NCI-H345 treated with DMSO at 0.1 percent for 48 hours (cell line): ENCODE data around the gene NINJ2.

ENCODE experiments used
- DNase-seq: peaks from one replicate; lab custom pipeline; 2025; ENCODE audit not compliant: unreplicated experiment; lab: John Stamatoyannopoulos, UW

Gene NINJ2

GRCh38 chr12:571795-572531, 91.3 kb downstream of the NINJ2 start:
- no peak for DNase-seq

- DNase-seq, result no peak
Measured at GRCh38 chr12:570921-571794, 92.1 kb downstream of the NINJ2 start.

DNA sequence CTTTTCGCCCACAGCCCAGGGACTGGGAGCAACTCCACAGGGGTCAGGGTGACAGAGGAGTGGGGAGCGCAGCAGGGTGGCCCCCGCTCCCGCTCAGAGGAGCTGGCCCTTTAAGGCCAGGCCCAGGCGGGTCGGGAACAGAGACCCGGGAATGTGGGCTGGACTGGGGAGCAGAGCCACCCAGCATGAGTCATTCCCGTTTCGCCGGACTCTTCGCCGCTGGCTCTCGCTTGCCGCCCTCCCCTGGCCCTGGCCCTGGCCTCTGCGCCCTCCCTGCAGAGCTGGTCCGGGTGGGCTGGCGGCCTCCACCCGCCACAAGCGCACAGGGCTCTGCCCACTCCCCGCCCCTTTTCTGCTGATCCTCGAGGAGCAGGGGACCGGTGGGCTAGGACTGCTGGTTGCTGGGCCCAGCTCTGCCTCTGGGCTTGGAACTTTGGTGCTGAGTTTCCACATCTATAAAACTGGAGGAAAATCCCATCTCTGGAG, 92.8 kb downstream of the NINJ2 start:
- DNase-seq, result no peak

DNA sequence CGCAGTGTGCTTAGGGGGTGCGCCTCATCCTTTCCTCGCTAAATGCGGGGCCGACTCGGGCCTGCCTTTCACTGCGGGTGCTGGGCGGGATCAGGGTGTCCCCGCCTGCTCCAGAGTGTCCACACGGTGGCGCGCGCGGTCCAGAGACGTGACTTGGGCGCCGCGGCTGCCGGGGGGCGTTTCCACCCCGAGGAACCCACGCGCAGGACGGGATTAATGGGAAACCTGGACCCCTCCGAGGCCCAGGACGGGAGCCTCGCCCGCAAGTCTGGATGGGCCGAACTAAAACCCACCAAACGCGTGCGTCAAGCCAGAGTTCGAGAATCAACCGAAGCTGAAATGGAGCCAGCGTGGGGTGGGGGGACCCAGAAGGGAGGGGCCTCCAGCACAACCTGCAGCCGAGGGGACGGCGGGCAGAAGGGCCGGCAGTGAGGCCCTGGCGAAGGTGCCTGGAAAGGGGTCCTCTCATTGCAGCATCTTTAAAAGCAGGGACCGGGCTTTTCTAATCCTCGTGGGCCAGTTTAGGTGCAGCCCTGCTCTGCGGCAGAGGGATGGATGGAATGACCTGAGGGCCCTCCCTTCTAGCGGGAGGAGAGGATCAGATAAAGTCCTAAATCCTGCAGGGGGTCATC, 93.3 kb downstream of the NINJ2 start:
- peak; percentile 67 for DNase-seq

DNA sequence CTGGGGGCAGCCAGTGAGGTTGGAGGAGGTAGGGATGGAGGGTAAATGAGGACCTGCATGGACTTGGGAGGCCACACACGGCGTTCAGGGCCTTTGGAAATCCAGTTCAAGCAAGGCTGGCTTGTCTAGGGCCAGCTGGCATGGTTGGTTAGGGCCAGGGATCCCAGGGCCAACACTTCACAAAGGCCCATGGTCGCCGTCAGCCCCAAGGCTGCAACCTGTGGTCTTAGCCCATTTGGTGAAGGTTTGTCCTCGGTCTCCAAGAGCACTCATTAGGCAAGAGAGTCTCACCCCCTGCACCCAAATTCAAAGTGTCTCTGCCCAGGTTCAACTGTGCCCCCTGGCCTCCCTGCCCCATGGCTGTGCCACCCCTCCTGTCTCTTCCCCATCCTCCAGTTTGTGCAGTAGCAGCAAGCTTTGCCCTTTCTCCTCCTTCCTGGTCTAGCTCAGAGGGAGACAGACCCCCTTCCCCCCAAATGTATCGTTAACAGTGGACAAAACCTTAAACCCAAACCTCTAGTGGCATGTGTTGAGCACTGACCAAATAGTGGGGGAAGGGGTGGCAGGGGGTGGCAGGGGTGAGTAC, 94.1 kb downstream of the NINJ2 start:
- DNase-seq, result no peak

GRCh38 chr12:568486-568885, 94.8 kb downstream of the NINJ2 start:
- no peak for DNase-seq

- no peak for DNase-seq
Measured at GRCh38 chr12:565589-566105, 97.6 kb downstream of the NINJ2 start.

- DNase-seq, result no peak
Measured at GRCh38 chr12:565161-565560, 98.1 kb downstream of the NINJ2 start.

GRCh38 chr12:563787-564298, 99.4 kb downstream of the NINJ2 start:
- DNase-seq, result no peak

GRCh38 chr12:563250-563781, 99.9 kb downstream of the NINJ2 start:
- no peak for DNase-seq

GRCh38 chr12:562634-563033, 100.6 kb downstream of the NINJ2 start:
- no peak for DNase-seq

- DNase-seq, result no peak
Measured at GRCh38 chr12:561908-562593, 101.2 kb downstream of the NINJ2 start.

GRCh38 chr12:561391-561705, 101.9 kb downstream of the NINJ2 start:
- DNase-seq, result no peak

- peak; percentile 85 for DNase-seq
Measured at GRCh38 chr12:560691-561390, 102.4 kb downstream of the NINJ2 start.

- DNase-seq, result no peak
Measured at GRCh38 chr12:559906-560455, 103.3 kb downstream of the NINJ2 start.

DNA sequence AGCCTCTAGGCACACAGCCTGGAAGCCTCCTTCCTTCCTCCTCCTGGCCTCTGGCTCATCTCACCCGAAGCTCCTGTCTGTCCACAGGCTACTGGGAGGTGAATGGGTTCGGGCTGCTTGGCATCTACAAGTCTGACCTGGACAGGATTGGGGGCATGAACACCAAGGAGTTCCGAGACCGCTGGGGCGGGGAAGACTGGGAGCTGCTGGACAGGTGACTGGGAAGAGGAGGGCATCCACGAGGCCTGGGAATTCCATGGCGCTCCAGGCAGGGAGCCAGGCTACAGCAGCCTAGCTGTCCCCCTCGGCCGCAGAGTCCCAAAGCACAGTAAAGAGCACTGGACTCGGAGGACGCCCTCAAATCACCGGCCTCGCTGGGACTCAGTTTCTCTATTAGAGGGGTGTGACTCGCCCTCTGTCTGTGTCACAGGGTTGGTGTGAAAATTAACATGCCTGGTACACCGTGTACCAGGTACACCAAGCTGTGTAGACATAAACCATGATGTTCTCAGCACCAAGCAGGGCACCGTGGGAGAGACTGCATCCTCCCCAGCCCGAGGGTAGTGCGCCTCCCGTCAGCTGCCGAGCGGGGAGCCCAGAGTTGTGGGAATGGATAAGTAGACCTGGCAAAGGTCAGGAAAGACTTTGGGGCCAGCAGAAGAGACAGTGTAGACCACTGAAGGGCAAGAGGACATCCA, 103.9 kb downstream of the NINJ2 start:
- no peak for DNase-seq

DNA sequence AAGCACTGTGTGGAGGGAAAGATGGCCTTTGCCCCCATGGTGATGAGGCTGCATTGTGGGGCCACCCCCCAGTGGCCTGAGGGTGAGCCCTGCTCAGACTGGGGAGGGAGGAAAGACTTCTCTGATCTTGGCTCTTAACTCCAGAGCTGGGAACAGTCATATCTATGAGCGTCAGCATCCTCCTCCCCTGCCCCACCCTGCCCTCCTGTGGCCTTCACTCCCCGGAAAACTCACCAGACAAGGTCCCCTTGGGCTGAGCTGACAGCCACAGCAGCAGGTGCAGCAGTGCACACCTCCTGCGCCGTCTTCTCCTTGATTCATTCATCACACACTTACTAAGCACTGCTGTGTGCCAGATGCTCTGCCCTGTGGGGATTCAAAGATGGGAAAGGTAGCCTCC, 104.7 kb downstream of the NINJ2 start:
- no peak for DNase-seq

- DNase-seq, result no peak
Measured at GRCh38 chr12:556498-556897, 106.7 kb downstream of the NINJ2 start.

GRCh38 chr12:554001-554285, 109.3 kb downstream of the NINJ2 start:
- DNase-seq, result no peak
